Uterus (tissue), 4 donors: Measurements from ENCODE around the gene TNFRSF18. TPM values are rescaled to one million over a fixed set of nuclear protein-coding genes. Genes with fewer than 3 reads are reported as not detected.

Experiments
- DNase-seq, 2 donors: peaks; one replicate each; pipeline ENCODE4 v3.0.0-alpha.2; 2019 to 2020
- H3K27ac ChIP-seq, 2 donors: fragments of 200-600 bp; sonication (generic); 1 replicate in 1 of 2; 2 replicates in 1 of 2; pipeline ENCODE4 v1.5.1; 2016 to 2018
- H3K27me3 ChIP-seq, 2 donors: fragments of 200-600 bp; sonication (generic); one replicate each; pipeline ENCODE4 v1.5.1; 2018 to 2019; ENCODE audit warnings: control low read depth in 1 of 2
- H3K36me3 ChIP-seq, 2 donors: fragments of 200-600 bp; sonication (generic); one replicate each; pipeline ENCODE4 v1.5.1; 2019; ENCODE audit warnings: control low read depth in 1 of 2
- H3K4me1 ChIP-seq, 2 donors: fragments of 200-600 bp; sonication (generic); one replicate each; pipeline ENCODE4 v1.5.1; 2018 to 2019; ENCODE audit warnings: control low read depth in 1 of 2
- H3K4me3 ChIP-seq, 2 donors: fragments of 200-600 bp; sonication (generic); 1 replicate in 1 of 2; 2 replicates in 1 of 2; pipeline ENCODE4 v1.5.1; 2018 to 2019; ENCODE audit warnings: mild to moderate bottlenecking in 1 of 2
- H3K9me3 ChIP-seq, 2 donors: fragments of 200-600 bp; sonication (generic); one replicate each; pipeline ENCODE4 v1.5.1; 2019; ENCODE audit warnings: control low read depth in 1 of 2
- POLR2A ChIP-seq, 2 donors: fragments of 450-650 bp; IDR thresholded peaks; one replicate each; pipeline ENCODE4 v1.6.1; 2016; ENCODE audit warnings: antibody characterized with exemption in 2 of 2, mild to moderate bottlenecking in 1 of 2, moderate library complexity in 1 of 2
- intact Hi-C: fragments of 100-400 bp; cut with DNase I; formaldehyde crosslinking; loops from one replicate; pipeline ENCODE4 v1.15.1; 2023; ENCODE audit warnings: low total_unique reads
- total RNA-seq, 4 donors: library from RNA; depleted of rRNA in 3 of 4; stranded (reverse); fragments of >200 nt in 3 of 4; gene quantifications; one replicate each; pipeline versions ENCODE4 v1.1.0 to v1.2.4, GENCODE V29; 2014 to 2023
- TF ChIP-seq, protein P1 (sequence below), 4 experiments: fragments of 200-600 bp in 2 of 4; fragments of 450-650 bp in 2 of 4; sonication (generic) in 2 of 4; IDR thresholded peaks; one replicate each; pipeline ENCODE4 v1.5.1; 2016 to 2019; ENCODE audit warnings: antibody characterized with exemption in 4 of 4, mild to moderate bottlenecking in 2 of 4, moderate library complexity in 1 of 4
- donor health status: DM: yes; HTN: yes; CAD: no.

The TNFRSF18 gene, protein sequence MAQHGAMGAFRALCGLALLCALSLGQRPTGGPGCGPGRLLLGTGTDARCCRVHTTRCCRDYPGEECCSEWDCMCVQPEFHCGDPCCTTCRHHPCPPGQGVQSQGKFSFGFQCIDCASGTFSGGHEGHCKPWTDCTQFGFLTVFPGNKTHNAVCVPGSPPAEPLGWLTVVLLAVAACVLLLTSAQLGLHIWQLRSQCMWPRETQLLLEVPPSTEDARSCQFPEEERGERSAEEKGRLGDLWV
- total RNA-seq: 1 to 10 TPM in 1 of 4 donors, under 1 TPM in 1, not detected in 2; 0.37 to 2.6 TPM

DNA sequence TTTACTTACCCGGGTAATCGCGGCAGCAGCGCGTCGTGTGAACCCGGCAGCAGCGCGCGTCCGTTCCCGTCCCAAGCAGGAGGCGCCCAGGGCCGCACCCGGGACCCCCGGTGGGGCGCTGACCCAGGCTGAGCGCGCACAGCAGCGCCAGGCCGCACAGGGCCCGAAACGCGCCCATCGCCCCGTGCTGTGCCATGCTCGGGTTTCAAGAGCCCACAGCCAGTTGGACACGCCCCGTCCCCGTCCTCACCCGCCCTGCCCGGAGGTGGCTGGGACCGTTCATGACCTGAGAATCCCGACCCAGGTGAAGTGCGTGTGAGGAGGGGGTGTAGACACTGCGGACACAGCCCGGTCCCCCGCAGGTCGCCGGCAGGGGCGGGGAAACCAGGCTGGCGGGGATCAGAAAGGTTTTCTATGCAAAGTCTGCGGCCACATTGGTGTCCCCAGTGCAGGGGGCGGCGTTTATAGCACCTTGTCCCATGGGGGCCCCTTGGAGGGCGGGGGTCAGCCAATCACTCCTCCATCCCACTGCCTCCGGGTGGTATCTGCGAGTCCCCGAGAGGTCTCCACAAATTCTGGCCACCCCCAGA lies at the start of gene TNFRSF18:
TNFRSF18 (minus strand) TSS at position 217 of the 590 bp plus-strand sequence; CDS start at position 196, 21 bp downstream.
- H3K36me3 ChIP-seq: no peaks in the 10 kb centered on the region
- TF ChIP-seq, protein P1, sequence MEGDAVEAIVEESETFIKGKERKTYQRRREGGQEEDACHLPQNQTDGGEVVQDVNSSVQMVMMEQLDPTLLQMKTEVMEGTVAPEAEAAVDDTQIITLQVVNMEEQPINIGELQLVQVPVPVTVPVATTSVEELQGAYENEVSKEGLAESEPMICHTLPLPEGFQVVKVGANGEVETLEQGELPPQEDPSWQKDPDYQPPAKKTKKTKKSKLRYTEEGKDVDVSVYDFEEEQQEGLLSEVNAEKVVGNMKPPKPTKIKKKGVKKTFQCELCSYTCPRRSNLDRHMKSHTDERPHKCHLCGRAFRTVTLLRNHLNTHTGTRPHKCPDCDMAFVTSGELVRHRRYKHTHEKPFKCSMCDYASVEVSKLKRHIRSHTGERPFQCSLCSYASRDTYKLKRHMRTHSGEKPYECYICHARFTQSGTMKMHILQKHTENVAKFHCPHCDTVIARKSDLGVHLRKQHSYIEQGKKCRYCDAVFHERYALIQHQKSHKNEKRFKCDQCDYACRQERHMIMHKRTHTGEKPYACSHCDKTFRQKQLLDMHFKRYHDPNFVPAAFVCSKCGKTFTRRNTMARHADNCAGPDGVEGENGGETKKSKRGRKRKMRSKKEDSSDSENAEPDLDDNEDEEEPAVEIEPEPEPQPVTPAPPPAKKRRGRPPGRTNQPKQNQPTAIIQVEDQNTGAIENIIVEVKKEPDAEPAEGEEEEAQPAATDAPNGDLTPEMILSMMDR (IDR thresholded peaks at IDR 0.05): no peak
- TF ChIP-seq POLR2A (IDR thresholded peaks at IDR 0.05): no peak
- no peak within 1 kb of the TSS for H3K27ac ChIP-seq
- H3K27me3 ChIP-seq: peaks cover 0 to 4% of the 10 kb centered on the region in 2 donors
- peaks cover 0 to 13% of the 10 kb centered on the region in 2 donors for H3K4me1 ChIP-seq
- H3K9me3 ChIP-seq: no peaks in the 10 kb centered on the region
- DNase-seq: no peak
- intact Hi-C loops: no loop called here
- no peak within 1 kb of the TSS for H3K4me3 ChIP-seq

DNA sequence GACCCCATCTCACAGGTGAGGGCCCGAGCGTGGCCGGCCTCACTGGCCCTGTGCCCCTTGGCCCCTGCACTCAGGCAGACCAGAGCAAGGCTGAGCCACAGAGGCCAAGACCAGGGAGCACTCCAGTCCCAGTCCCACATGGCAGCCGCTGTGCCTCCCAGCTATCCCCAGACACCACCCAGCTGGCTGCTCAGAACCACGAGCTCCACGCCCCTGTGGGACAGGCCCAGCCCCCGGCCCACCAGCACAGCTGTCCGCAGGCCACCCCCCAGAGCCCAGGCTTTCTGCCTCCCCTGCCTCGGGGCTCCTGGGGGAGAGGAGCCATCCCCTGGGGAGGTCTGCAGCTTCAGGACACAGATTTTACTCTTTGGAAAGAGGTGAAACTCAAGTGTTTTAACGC lies 49.2 kb upstream of the TNFRSF18 start:
- DNase-seq: no peak
- no peaks in the 10 kb centered on the region for H3K4me1 ChIP-seq
- no peaks in the 10 kb centered on the region for H3K9me3 ChIP-seq
- H3K36me3 ChIP-seq: no peaks in the 10 kb centered on the region
- H3K27me3 ChIP-seq: no peaks in the 10 kb centered on the region
- intact Hi-C loops: no loop called here
- H3K27ac ChIP-seq: no peak overlapping the region
- TF ChIP-seq POLR2A (IDR thresholded peaks at IDR 0.05): no peak
- TF ChIP-seq, protein P1 (IDR thresholded peaks at IDR 0.05): no peak
- H3K4me3 ChIP-seq: no peak overlapping the region

DNA sequence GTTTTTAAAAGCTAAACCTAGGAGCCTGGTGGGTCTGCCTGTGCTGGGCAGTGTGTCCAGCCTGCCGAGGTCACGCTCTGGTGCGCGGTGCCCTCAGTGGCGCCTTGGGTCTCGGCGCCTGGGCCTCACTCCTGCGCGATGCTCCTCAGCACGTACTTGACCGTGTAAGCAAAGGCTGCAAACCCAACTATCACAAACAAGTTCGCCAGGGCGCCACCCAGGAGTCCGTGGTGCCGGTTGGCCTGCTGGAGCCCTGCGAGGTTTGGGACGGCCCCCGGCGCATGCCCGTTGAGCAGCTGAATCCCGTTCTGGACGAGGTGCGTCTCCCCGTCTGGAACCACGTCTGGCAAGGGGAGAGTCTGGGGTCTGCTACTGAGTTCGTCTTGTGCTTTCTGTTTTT lies 48.7 kb upstream of the TNFRSF18 start:
- no peaks in the 10 kb centered on the region for H3K27me3 ChIP-seq
- intact Hi-C loops: no loop called here
- no peak for TF ChIP-seq POLR2A (IDR thresholded peaks at IDR 0.05)
- H3K9me3 ChIP-seq: no peaks in the 10 kb centered on the region
- H3K4me1 ChIP-seq: no peaks in the 10 kb centered on the region
- DNase-seq: no peak
- no peak overlapping the region for H3K4me3 ChIP-seq
- H3K36me3 ChIP-seq: no peaks in the 10 kb centered on the region
- no peak overlapping the region for H3K27ac ChIP-seq

DNA sequence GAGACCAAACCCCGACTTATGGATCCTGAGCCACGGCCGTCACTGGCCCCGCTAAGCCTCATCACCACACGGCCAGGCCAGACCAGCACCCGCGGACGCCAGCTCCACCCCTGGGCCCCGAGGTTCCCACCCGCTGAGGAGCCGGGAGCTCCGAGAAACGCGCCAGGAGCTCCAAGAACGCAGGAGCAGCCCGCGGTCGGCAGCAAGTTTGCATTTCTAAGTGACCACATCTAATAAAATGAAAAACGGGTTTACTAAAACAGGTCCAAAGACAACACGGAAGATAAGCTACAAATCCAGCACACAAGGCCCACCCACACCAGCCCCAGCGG lies 48.2 kb upstream of the TNFRSF18 start:
- Histone ChIP-seq H3K36me3 (no peaks in the 10 kb centered on the region), H3K9me3 (no peaks in the 10 kb centered on the region), H3K4me1 (no peaks in the 10 kb centered on the region), H3K27ac (no peak overlapping the region), H3K27me3 (no peaks in the 10 kb centered on the region), H3K4me3 (no peak overlapping the region)
- DNase-seq: no peak
- no peak for TF ChIP-seq POLR2A (IDR thresholded peaks at IDR 0.05)
- TF ChIP-seq, protein P1 (IDR thresholded peaks at IDR 0.05): no peak
- intact Hi-C loops: no loop called here

DNA sequence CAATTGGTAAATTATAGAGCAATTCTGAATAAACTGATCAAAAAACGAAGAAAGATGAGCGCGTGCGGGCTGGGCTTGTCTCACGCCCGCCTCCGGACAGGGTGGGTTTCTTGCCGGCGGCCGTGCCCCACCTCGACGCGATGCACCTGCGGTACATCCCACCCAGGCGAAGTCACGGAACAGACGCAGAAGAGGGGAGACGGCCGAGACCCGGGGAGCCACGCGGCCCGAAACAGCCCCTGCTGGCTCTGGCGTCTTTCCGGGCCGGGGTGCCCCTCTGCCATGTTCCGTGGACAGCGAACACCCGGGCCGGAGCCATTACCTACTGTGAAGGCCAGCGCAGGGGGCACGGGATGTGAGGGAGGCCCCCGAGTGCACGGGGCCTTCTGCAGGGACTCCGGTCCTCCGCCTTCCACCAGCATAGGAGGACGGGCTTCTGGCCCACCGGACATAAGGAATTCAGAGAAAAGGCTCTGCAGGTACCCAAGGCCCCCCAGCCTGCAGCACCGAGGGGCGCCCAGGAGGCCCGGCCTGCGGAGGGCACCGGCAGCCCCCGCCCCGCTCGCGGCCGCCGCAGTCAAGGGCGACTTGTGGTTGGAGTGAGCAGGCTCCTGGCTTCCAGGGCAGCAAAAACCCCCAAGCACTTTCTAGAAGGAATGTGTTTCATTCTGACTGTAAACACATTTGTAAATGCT lies 47.7 kb upstream of the TNFRSF18 start:
- H3K27ac ChIP-seq: no peak overlapping the region
- no peaks in the 10 kb centered on the region for H3K36me3 ChIP-seq
- intact Hi-C loops: no loop called here
- no peak for DNase-seq
- H3K9me3 ChIP-seq: no peaks in the 10 kb centered on the region
- no peaks in the 10 kb centered on the region for H3K27me3 ChIP-seq
- no peaks in the 10 kb centered on the region for H3K4me1 ChIP-seq
- H3K4me3 ChIP-seq: no peak overlapping the region
- TF ChIP-seq, protein P1 (IDR thresholded peaks at IDR 0.05): no peak
- TF ChIP-seq POLR2A (IDR thresholded peaks at IDR 0.05): no peak
